HEK293T (cell line): ENCODE results near the gene MRPL51.
A peak's percentile ranks its signal among the peaks of the same experiment; 100 is the strongest.

Experiments used
- CTCF ChIA-PET: fragments of 350-600 bp; formaldehyde crosslinking; extraction: SDS; loops from one replicate; lab custom pipeline; 2021; ENCODE audit warnings: antibody characterized with exemption, inconsistent platforms; lab: Yijun Ruan, JAX
- POLR2A ChIA-PET: fragments of 350-600 bp; formaldehyde crosslinking; extraction: SDS; loops from one replicate; lab custom pipeline; 2020; ENCODE audit warnings: antibody characterized with exemption, inconsistent platforms; lab: Yijun Ruan, JAX
- DNase-seq: peaks from one replicate; pipeline ENCODE4 v3.0.0; 2012; ENCODE audit warnings: mixed read lengths; ENCODE audit errors: extremely low spot score
- ARNT ChIP-seq: fragments of 450-650 bp; IDR thresholded peaks from 2 replicates; pipeline ENCODE4 v1.6.1; 2017; ENCODE audit warnings: mild to moderate bottlenecking
- BHLHE40 ChIP-seq: fragments of 450-650 bp; IDR thresholded peaks from 2 replicates; pipeline ENCODE4 v1.6.1; 2016; ENCODE audit warnings: mild to moderate bottlenecking, moderate library complexity, borderline replicate concordance
- CTBP1 ChIP-seq: fragments of 450-650 bp; IDR thresholded peaks from 2 replicates; pipeline ENCODE4 v1.6.1; 2016; ENCODE audit warnings: borderline replicate concordance
- ELF4 ChIP-seq: fragments of 450-650 bp; IDR thresholded peaks from 2 replicates; pipeline ENCODE4 v1.6.1; 2017; ENCODE audit warnings: antibody characterized with exemption
- FOXA1 ChIP-seq: fragments of 450-650 bp; IDR thresholded peaks from 2 replicates; pipeline ENCODE4 v1.6.1; 2016; ENCODE audit warnings: mild to moderate bottlenecking
- FOXK2 ChIP-seq: fragments of 450-650 bp; IDR thresholded peaks from 2 replicates; pipeline ENCODE4 v1.6.1; 2016; ENCODE audit warnings: mild to moderate bottlenecking
- FOXM1 ChIP-seq: fragments of 450-650 bp; IDR thresholded peaks from 2 replicates; pipeline ENCODE4 v1.6.1; 2017; ENCODE audit warnings: mild to moderate bottlenecking, borderline replicate concordance
- HDGF ChIP-seq: fragments of 450-650 bp; IDR thresholded peaks from 2 replicates; pipeline ENCODE4 v1.6.1; 2017; ENCODE audit warnings: antibody characterized with exemption, borderline replicate concordance
- L3MBTL2 ChIP-seq: fragments of 450-650 bp; conservative IDR thresholded peaks from 2 replicates; pipeline ENCODE4 v1.6.1; 2016; ENCODE audit warnings: mild to moderate bottlenecking
- LEF1 ChIP-seq: fragments of 450-650 bp; IDR thresholded peaks from 2 replicates; pipeline ENCODE4 v1.6.1; 2017; ENCODE audit warnings: mild to moderate bottlenecking, borderline replicate concordance
- NFRKB ChIP-seq: fragments of 450-650 bp; IDR thresholded peaks from 2 replicates; pipeline ENCODE4 v1.6.1; 2016; ENCODE audit warnings: mild to moderate bottlenecking, moderate library complexity
- PKNOX1 ChIP-seq: fragments of 450-650 bp; IDR thresholded peaks from 2 replicates; pipeline ENCODE4 v1.6.1; 2016
- SP1 ChIP-seq: fragments of 450-650 bp; IDR thresholded peaks from 2 replicates; pipeline ENCODE4 v1.6.1; 2017
- SUZ12 ChIP-seq: fragments of 450-650 bp; IDR thresholded peaks from 2 replicates; pipeline ENCODE4 v1.6.1; 2016; ENCODE audit warnings: mild to moderate bottlenecking
- TARDBP ChIP-seq: fragments of 450-650 bp; IDR thresholded peaks from 2 replicates; pipeline ENCODE4 v1.6.1; 2016
- ZNF384 ChIP-seq: fragments of 450-650 bp; IDR thresholded peaks from 2 replicates; pipeline ENCODE4 v1.6.1; 2016

MRPL51 gene

GRCh38 chr12:6533653-6533922 is 40.5 kb upstream of the MRPL51 start:
- DNase-seq = no peak
- ChIA-PET POLR2A (interaction anchor here (0.5 to 3.0 kb wide), 46 partner anchors 8 to 336 kb away, joined by 3 to 77 read pairs (median 5); partner anchors contain the start of genes IFFO1, MRPL51, NCAPD2 and NOP2), CTCF (no interaction called here)
- TF ChIP-seq LEF1 (no peak), HDGF (0 out of 2 replicates have a peak, but pooled peaks have one; percentile 52)

- DNase-seq = peak; percentile 57
- ChIA-PET POLR2A (interaction anchor here (0.9 to 1.7 kb wide), 11 partner anchors 9 to 197 kb away, joined by 3 to 7 read pairs (median 5); partner anchors contain the start of genes MRPL51, TAPBPL, VAMP1 and ZNF384), CTCF (no interaction called here)
- no peak for TF ChIP-seq FOXM1
- no peak for TF ChIP-seq NFRKB
- no peak for TF ChIP-seq CTBP1
- no peak for TF ChIP-seq HDGF
- TF ChIP-seq SP1 = no peak
- no peak for TF ChIP-seq SUZ12
- TF ChIP-seq BHLHE40 = no peak
These were observed 40.0 kb upstream of the MRPL51 start for GRCh38 chr12:6532927-6533652.

GRCh38 chr12:6532051-6532926 is 39.2 kb upstream of the MRPL51 start:
- DNase-seq = peak; percentile 19
- CTCF ChIA-PET = interaction anchor here (0.7 kb wide), 2 partner anchors 18 to 20 kb away, joined by 3 to 6 read pairs; no protein-coding TSS in a partner anchor
- POLR2A ChIA-PET = interaction anchor here (0.9 to 2.1 kb wide), 14 partner anchors 8 to 196 kb away, joined by 3 to 7 read pairs (median 5); partner anchors contain the start of genes MRPL51, TAPBPL, VAMP1 and ZNF384
- TF ChIP-seq LEF1 (no peak), SUZ12 (no peak), NFRKB (no peak), ZNF384 (no peak), SP1 (no peak), FOXK2 (no peak), CTBP1 (no peak), FOXA1 (no peak), HDGF (no peak), ARNT (no peak)

GRCh38 chr12:6530576-6531260 is 37.7 kb upstream of the MRPL51 start:
- ChIA-PET CTCF (interaction anchor here (1.3 kb wide), 1 partner anchor 107 kb away, joined by 5 read pairs; no protein-coding TSS in a partner anchor), POLR2A (interaction anchor here (0.8 to 2.1 kb wide), 3 partner anchors 13 to 40 kb away, joined by 3 to 5 read pairs (median 5); no protein-coding TSS in a partner anchor)
- TF ChIP-seq SP1 = no peak
- TF ChIP-seq TARDBP = no peak
- no peak for TF ChIP-seq HDGF
- TF ChIP-seq BHLHE40 = no peak
- no peak for TF ChIP-seq PKNOX1
- TF ChIP-seq FOXK2 = no peak
- no peak for TF ChIP-seq FOXA1
- TF ChIP-seq FOXM1 = no peak
- no peak for TF ChIP-seq CTBP1
- TF ChIP-seq L3MBTL2 = no peak
- no peak for TF ChIP-seq ZNF384
- no peak for TF ChIP-seq SUZ12
- no peak for TF ChIP-seq NFRKB
- no peak for TF ChIP-seq ARNT
- TF ChIP-seq ELF4 = no peak
- TF ChIP-seq LEF1 = no peak
- no peak for DNase-seq

GRCh38 chr12:6529291-6529737 is 36.3 kb upstream of the MRPL51 start:
- DNase-seq = no peak
- TF ChIP-seq ARNT (no peak), ELF4 (no peak), NFRKB (no peak), PKNOX1 (no peak), BHLHE40 (no peak), FOXM1 (no peak), CTBP1 (no peak), ZNF384 (no peak), FOXK2 (no peak), TARDBP (no peak), L3MBTL2 (no peak), FOXA1 (no peak), LEF1 (no peak), SP1 (no peak), HDGF (no peak)
- ChIA-PET POLR2A (interaction anchor here (0.7 to 1.0 kb wide), 2 partner anchors 14 to 36 kb away, joined by 3 to 4 read pairs; partner anchors contain the start of gene MRPL51), CTCF (interaction anchor here (2.2 kb wide), 1 partner anchor 8 kb away, joined by 9 read pairs; no protein-coding TSS in a partner anchor)
